GM10266 (cell line): ENCODE data around the gene THAP12.

Experiments
- DNase-seq: peaks from one replicate; pipeline ENCODE4 v3.0.0; 2012; ENCODE audit errors: extremely low spot score
- TF ChIP-seq, protein P1 (sequence below): IDR thresholded peaks from 2 replicates; pipeline ENCODE4 v1.5.1; 2012; ENCODE audit warnings: mild to moderate bottlenecking, low read depth; ENCODE audit not compliant: control insufficient read depth, insufficient read depth; ENCODE audit errors: missing control alignments

The THAP12 gene

DNA sequence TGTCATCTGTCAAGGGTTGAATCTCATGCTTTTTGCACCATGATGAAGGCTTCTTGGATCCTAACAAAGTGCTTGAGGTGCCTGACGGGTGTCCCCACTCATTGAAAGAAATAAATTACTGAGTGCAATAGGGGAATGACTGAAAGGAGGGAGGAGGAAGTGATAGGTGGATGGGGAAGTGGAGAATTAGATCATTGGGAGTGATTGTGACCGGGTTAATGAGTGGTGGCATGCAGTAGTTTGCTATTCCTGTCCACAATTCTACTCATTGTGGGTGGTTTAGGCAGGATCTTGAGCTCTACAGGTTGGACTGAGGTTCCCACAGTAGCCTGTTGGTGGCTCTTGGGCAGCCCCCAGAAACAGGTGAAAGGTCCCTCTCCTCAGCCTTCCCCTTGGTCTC, 44.3 kb downstream of the THAP12 start:
- no peak for DNase-seq
- TF ChIP-seq, protein P1, sequence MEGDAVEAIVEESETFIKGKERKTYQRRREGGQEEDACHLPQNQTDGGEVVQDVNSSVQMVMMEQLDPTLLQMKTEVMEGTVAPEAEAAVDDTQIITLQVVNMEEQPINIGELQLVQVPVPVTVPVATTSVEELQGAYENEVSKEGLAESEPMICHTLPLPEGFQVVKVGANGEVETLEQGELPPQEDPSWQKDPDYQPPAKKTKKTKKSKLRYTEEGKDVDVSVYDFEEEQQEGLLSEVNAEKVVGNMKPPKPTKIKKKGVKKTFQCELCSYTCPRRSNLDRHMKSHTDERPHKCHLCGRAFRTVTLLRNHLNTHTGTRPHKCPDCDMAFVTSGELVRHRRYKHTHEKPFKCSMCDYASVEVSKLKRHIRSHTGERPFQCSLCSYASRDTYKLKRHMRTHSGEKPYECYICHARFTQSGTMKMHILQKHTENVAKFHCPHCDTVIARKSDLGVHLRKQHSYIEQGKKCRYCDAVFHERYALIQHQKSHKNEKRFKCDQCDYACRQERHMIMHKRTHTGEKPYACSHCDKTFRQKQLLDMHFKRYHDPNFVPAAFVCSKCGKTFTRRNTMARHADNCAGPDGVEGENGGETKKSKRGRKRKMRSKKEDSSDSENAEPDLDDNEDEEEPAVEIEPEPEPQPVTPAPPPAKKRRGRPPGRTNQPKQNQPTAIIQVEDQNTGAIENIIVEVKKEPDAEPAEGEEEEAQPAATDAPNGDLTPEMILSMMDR: no peak

GRCh38 chr11:76335842-76336241, 45.1 kb downstream of the THAP12 start:
- DNase-seq: no peak

DNA sequence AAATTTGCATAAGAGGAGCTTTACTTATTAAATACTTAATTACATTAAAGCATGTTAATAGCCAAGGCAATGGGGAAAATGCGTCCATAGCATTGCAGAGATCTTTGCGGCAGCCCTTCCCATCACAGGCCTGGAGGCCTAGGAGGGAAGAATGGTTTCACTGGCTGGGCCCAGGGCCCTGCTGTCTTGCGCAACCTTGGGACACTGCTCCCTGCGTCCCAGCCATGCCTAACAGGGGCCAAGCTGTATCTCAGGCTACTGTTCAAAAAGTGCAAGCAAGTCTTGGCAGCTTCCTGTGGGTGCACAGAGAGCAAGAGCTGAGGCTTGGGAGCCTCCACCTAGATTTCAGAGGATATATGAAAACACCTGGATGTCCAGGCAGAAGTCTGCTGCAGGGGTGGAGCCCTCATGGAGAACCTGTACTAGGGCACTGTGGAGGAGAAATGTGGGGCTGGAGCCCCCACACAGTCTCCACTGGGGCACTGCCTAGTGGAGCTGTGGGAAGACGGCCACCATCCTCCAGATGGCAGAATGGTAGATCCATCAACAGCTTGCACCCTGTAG, 46.0 kb downstream of the THAP12 start:
- no peak for DNase-seq
- TF ChIP-seq, protein P1: no peak

More at GRCh38 chr11:76335842-76336241, 45.1 kb downstream of the THAP12 start:
- TF ChIP-seq, protein P1: no peak

DNA sequence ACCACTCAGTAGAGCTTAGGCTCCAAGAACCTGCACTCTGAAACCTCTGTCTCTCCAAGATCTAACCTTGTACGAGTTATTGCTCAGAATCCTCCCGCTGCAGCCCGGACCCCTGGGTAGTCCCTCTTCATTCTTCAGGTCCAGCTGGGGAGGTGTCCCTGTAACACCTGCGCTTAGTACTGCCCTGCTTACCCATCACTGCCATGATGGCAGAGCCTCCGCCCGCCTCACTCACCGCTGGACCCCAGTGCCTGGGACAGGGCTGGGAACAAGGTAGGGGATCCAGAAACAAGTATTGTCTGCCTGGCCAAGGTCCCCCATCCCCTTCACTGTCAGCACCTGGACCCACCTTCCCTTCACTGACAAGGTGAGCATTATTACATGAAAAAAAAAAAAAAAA, 50.3 kb downstream of the THAP12 start:
- DNase-seq: no peak
- TF ChIP-seq, protein P1: no peak

GRCh38 chr11:76329983-76330382, 50.9 kb downstream of the THAP12 start:
- no peak for DNase-seq
- TF ChIP-seq, protein P1: no peak

DNA sequence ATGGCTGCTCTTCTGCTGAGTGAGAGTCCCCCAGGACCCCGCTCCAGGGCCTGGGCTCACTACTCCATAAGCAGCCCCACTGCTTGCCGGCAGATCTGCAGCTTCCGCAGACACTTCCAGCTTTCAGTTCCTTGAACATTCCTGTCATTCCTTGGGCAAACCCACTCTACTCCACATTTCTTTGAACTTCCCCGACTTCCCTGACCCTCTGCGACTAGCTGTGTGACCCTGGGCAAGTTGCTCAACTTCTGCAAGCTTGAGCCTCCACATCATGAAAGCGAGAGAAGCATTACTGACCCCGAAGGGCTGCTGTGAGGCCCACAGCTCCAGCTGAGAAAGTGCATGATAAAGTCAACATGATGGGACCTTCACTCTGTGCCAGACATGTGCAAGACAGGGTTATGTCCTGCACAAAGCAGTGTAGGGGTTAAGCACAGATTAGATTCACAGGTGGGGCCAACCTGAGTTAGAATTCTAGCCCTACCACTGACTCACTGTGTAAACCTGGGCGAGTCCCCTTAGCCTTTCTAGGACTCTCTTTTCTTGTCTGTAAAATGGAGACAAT, 51.8 kb downstream of the THAP12 start:
- TF ChIP-seq, protein P1: no peak
- DNase-seq: no peak

DNA sequence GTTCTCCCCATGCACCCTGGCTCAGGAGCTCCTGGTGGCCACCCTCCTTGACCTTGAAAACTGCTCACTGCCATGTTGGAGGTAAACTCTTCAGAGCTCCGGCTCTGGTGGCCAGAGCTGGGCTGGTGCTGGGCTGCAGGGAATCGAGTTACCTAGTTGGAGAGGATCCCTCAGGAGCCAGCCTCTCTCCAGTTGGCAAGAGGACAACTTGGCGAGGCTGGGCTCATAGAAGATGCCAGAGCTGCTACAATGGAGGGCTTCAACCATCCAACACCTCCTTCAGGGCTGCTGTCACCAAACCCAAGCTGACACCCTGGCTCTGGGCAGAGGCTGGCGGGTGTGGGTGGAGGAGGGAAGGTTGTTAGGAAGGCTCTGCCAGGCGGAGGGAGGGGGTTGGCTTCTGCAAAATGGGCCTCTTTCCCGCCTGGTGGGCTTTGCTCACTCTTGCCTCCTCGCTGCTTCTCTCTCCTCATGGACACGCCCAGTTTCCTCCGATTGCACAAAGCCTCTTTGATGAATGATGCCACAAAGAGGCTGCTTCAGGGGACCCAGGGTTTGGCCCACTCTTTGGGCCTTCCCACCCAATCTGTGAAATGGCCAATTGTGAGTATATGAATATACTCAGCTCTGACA, 53.1 kb downstream of the THAP12 start:
- DNase-seq: no peak
- TF ChIP-seq, protein P1: no peak
